ENCODE measurements around the gene ASB18. TPM values are rescaled to one million over a fixed set of nuclear protein-coding genes. Genes with fewer than 3 reads are reported as not detected.

ASB18 gene
- total RNA-seq, 2 donors from 2014 or later: 1.9 to 7.6 TPM

DNA sequence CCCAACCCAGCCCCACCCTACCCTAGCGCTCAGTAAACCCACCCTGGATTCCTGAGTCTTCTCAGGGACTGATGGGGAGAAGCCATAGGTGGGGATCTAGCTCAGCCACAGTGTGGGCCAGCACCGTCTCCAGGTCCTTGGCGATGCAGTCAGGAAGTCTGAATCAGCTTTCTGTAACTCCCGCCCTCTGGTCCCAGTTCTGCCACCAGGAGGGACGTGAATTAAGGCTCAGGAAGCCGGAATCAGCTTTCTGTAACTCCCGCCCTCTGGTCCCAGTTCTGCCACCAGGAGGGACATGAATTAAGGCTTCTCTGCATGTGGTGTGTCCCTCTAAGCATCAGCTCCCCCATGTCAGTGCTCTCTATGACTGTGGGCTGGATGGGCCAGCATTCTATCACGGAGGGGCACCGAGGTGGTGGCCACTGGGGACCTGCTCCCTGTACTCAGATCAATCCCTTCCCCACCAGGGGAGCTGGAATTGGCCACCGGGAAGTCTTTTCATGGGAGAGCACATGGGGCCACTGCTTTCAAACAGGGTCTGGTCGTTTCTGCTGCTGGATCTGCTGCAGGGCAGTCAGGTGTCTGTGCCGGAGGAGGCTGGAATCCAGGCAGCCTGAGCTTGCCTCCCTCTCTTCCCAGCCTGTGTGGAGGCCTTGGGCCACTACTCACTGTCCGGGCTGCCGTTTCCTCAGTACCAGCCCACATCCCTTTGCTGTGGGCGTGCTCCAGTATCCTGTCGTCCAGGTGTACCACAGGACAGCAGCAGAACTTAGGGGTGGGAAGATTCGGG is 24.7 kb downstream of the ASB18 start:
- Histone ChIP-seq H3K4me1 (peaks cover 0 to 19% of the 10 kb centered on the region in 2 donors), H3K4me3 (no peak overlapping the region), H3K9me3 (no peaks in the 10 kb centered on the region), H3K27ac (peak overlapping the region; percentile 78 to 93), H3K36me3 (no peaks in the 10 kb centered on the region), H3K27me3 (no peaks in the 10 kb centered on the region)
- DNase-seq (ENCODE audit: low spot score): no peak
- TF ChIP-seq, protein P1, sequence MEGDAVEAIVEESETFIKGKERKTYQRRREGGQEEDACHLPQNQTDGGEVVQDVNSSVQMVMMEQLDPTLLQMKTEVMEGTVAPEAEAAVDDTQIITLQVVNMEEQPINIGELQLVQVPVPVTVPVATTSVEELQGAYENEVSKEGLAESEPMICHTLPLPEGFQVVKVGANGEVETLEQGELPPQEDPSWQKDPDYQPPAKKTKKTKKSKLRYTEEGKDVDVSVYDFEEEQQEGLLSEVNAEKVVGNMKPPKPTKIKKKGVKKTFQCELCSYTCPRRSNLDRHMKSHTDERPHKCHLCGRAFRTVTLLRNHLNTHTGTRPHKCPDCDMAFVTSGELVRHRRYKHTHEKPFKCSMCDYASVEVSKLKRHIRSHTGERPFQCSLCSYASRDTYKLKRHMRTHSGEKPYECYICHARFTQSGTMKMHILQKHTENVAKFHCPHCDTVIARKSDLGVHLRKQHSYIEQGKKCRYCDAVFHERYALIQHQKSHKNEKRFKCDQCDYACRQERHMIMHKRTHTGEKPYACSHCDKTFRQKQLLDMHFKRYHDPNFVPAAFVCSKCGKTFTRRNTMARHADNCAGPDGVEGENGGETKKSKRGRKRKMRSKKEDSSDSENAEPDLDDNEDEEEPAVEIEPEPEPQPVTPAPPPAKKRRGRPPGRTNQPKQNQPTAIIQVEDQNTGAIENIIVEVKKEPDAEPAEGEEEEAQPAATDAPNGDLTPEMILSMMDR (IDR thresholded peaks at IDR 0.05): no peak

DNA sequence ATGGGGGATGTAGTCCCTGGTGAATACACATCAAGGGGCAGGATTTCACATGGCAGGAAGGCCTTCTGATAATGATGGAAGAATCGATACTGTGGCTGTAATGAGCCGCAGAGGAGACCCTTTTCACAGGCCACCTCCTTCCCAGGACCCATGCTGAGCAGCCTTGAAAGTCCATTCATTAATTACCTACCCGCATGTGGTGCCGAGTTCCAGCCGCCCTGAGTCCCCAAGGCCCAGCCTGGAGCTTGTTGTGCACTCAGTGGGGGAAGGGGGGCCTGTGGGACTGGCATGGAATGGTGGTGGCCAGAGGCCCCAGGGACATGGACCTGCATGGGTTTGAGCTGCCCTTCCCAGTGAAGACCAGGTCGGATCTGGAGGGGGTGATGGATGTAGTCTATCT is 25.5 kb downstream of the ASB18 start:
- TF ChIP-seq, protein P1 (IDR thresholded peaks at IDR 0.05): no peak
- peaks cover 0 to 19% of the 10 kb centered on the region in 2 donors for H3K4me1 ChIP-seq
- no peaks in the 10 kb centered on the region for H3K27me3 ChIP-seq
- no peaks in the 10 kb centered on the region for H3K36me3 ChIP-seq
- DNase-seq (ENCODE audit: low spot score): no peak
- peak overlapping the region; percentile 78 to 93 for H3K27ac ChIP-seq
- no peaks in the 10 kb centered on the region for H3K9me3 ChIP-seq
- no peak overlapping the region for H3K4me3 ChIP-seq

DNA sequence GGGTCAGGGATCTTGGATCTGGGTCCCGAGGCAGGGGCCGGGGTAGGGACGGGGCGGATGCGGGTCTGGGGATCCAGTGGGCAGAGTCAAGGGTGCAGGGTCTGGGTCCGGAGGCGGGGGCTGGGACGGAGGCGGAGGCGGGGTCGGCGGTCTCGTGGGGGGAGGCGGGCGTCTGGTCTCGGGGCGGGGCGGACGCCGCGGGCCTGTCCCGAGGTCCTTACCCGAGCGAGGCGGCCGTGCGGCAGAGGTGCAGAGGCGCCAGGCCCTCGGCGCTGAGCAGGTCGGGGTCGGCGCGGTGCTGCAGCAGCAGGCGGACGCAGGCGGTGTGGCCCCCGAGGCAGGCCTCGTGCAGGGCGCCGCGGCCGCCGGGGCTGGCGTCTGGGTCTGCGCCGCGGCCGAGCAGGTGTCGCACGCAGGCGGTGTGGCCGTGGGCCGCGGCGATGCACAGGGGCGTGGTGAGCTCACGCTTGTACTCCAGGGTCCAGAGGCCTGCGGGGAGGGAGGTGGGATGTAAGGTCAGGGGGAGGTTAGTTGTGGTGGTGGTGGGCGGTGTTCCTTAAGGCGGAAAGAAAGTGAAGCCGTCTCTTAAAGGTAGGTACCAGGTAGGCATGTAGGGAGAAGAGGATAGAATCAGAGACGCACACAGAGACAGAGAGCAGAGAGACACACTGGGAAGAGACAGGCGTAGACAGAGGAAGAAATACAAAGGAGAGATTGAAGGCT is 26.6 kb downstream of the ASB18 start:
- no peak for DNase-seq (ENCODE audit: low spot score)
- H3K4me3 ChIP-seq: peak overlapping the region; percentile 27 to 48
- peak overlapping the region in 1 of 2 donors; percentile 93 for H3K27ac ChIP-seq
- TF ChIP-seq, protein P1 (IDR thresholded peaks at IDR 0.05): no peak
- peaks cover 0 to 7% of the 10 kb centered on the region in 2 donors for H3K9me3 ChIP-seq
- H3K36me3 ChIP-seq: no peaks in the 10 kb centered on the region
- no peaks in the 10 kb centered on the region for H3K27me3 ChIP-seq
- H3K4me1 ChIP-seq: peaks cover 0 to 19% of the 10 kb centered on the region in 2 donors

DNA sequence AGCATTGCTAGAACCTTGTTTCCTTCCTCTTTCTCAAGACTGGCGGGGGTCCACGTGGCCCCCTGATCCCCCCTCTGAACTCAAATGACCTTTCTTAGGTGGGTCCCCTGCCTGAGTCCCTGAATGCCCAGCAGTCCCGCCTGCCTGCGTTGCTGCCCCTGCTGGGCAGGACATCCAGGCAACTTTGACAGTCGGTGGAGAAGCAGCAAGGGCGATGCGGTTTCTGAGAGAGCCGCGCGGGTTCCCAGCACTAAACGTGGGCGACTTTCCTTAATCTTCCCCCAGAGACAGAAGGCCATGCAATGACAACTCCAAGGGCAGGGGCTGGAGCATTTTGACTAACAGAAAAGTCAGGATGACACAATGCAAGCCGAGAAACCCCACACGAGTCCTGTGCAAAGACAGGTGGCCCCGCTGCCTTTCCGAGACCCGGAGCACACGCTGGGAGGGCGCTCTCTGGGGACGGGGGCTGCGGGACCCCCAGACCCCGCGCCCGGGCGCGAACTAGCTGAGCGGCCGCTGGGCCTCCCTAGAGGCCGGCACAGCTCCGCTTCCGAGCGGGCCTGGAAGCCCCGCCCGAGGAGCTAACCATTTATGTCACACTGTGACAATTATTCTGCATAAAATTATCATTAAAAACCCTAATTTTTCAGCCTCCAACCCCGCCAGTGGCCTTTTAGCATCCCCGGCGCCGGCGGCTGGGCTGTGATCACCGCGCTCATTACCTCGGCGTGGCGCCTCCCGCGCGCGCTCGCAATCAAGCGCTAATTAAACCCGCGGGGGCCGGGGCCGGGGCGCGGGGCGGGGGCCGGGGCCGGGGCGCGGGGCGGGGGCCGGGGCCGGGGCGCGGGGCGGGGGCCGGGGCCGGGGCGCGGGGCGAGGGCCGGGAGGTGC is 27.4 kb downstream of the ASB18 start:
- DNase-seq (ENCODE audit: low spot score): no peak
- Histone ChIP-seq H3K27ac (no peak overlapping the region), H3K27me3 (no peaks in the 10 kb centered on the region), H3K4me3 (peak overlapping the region; percentile 27 to 48), H3K9me3 (peaks cover 0 to 10% of the 10 kb centered on the region in 2 donors), H3K36me3 (no peaks in the 10 kb centered on the region), H3K4me1 (peaks cover 0 to 19% of the 10 kb centered on the region in 2 donors)
- TF ChIP-seq, protein P1 (IDR thresholded peaks at IDR 0.05): no peak

DNA sequence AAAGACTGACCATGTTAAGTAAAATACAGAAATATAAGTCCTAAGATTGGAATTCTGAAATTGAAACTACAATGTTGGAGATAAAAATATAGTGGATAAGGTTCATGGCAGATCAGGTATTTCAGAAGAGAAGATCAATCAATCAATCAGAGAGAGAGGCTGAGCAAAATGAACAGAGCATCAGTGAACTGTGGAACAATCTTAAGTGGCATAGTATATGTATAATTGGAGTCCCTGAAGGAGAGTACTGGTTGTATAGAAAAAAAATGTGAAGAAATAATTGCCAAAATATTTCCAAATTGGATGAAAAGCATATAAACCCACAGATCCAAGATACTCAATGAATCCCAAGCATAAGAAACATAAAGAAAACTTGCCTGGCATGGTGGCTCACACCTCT is 35.0 kb downstream of the ASB18 start:
- Histone ChIP-seq H3K4me1 (no peaks in the 10 kb centered on the region), H3K9me3 (peaks cover 5 to 34% of the 10 kb centered on the region in 2 donors), H3K4me3 (no peak overlapping the region), H3K36me3 (no peaks in the 10 kb centered on the region), H3K27ac (no peak overlapping the region), H3K27me3 (no peaks in the 10 kb centered on the region)
- TF ChIP-seq, protein P1 (IDR thresholded peaks at IDR 0.05): no peak
- no peak for DNase-seq (ENCODE audit: low spot score)
